HG03064 (cell line): ENCODE measurements around the gene RHOF.
"Not testable (repeated sequence)": the region's sequence is repeated elsewhere in the genome, so short reads cannot be mapped to it uniquely, and the experiment has no call there.

ENCODE experiments used
- ATAC-seq: cut with Tn5 transposase; IDR thresholded peaks from one replicate; pipeline ENCODE4 v1.9.1; 2021; ENCODE audit warnings: low read depth; ENCODE audit not compliant: unreplicated experiment

The RHOF gene

GRCh38 chr12:121776190-121777098, 17.0 kb downstream of the RHOF start:
- no peak for ATAC-seq

GRCh38 chr12:121775501-121775900, 18.0 kb downstream of the RHOF start:
- ATAC-seq: no peak

- ATAC-seq: no peak
Measured at GRCh38 chr12:121774968-121775474, 18.5 kb downstream of the RHOF start.

GRCh38 chr12:121773011-121773777, 20.3 kb downstream of the RHOF start:
- ATAC-seq: no peak

- ATAC-seq: no peak
Measured at GRCh38 chr12:121770813-121771625, 22.5 kb downstream of the RHOF start.

- no peak for ATAC-seq
Measured at GRCh38 chr12:121770388-121770787, 23.1 kb downstream of the RHOF start.

GRCh38 chr12:121769831-121770301, 23.6 kb downstream of the RHOF start:
- ATAC-seq: no peak

GRCh38 chr12:121769297-121769830, 24.1 kb downstream of the RHOF start:
- ATAC-seq: no peak

GRCh38 chr12:121767525-121768016, 25.9 kb downstream of the RHOF start:
- ATAC-seq: no peak

- ATAC-seq: no peak
Measured at GRCh38 chr12:121766290-121767039, 27.0 kb downstream of the RHOF start.

- ATAC-seq: no peak
Measured at GRCh38 chr12:121765573-121765972, 27.9 kb downstream of the RHOF start.

GRCh38 chr12:121764808-121765207, 28.7 kb downstream of the RHOF start:
- ATAC-seq: no peak

- no peak for ATAC-seq
Measured at GRCh38 chr12:121762269-121762668, 31.2 kb downstream of the RHOF start.

GRCh38 chr12:121758536-121758935, 35.0 kb downstream of the RHOF start:
- ATAC-seq: not testable (repeated sequence)

- no peak for ATAC-seq
Measured at GRCh38 chr12:121755591-121755990, 37.9 kb downstream of the RHOF start.

GRCh38 chr12:121754836-121755235, 38.7 kb downstream of the RHOF start:
- ATAC-seq: no peak

- ATAC-seq: no peak
Measured at GRCh38 chr12:121753844-121754264, 39.6 kb downstream of the RHOF start.

GRCh38 chr12:121751749-121752351, 41.6 kb downstream of the RHOF start:
- ATAC-seq: no peak

- no peak for ATAC-seq
Measured at GRCh38 chr12:121751034-121751433, 42.5 kb downstream of the RHOF start.
